GM18951 (cell line): Measurements from ENCODE around the gene NR2F2.

Experiments
- POLR2A ChIP-seq: IDR thresholded peaks from 4 replicates; pipeline ENCODE4 v1.6.1; 2011; ENCODE audit warnings: mild to moderate bottlenecking; ENCODE audit not compliant: insufficient read length, insufficient read depth; ENCODE audit errors: extremely low read depth
- in situ Hi-C: fragments of 300-500 bp; cut with MboI; formaldehyde crosslinking; loops from one replicate; pipeline ENCODE4 v1.12.0; 2022; ENCODE audit warnings: low sequenced_read_pairs, mixed read lengths, inconsistent platforms; ENCODE audit not compliant: unreplicated experiment

The NR2F2 gene

DNA sequence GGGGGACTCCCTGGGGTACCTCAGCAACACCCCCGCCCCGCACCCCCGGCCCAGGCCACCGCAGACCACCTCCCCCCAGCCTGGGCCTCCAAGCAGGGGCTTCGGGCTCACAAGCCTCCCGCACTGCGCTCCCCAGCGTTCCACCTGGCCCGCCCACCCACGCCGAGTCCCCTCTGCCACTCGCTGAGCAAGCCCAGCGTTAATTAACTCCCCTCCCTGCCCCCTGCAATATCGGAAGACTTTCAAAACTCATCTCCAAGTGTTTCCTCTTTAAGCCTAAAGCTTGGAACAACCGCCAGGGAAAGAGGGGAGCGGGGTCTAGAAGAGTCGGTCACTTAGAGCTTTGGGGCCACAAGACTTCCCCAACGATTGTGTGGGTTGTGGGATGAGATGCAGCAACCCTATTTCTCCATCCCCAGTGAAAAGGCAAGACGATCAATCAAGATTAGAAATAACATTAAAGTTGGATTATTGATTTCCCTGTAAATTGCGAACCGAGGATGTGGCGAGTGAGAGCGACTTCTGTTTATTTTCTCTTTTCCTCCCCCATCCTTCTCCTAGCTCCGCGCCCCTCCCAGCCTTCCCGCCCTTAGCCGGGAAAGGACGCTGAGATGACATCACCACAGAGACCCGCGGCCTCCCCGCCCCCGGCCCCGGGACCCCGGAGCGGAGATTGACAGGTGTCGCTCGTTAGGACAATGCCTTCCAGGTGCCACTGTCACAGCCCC lies 30.2 kb downstream of the NR2F2 start:
- in situ Hi-C loops, result no loop called here
- no peak for TF ChIP-seq POLR2A

- no peak for TF ChIP-seq POLR2A
- in situ Hi-C loops, result no loop called here
Measured at GRCh38 chr15:96361309-96362010, 31.0 kb downstream of the NR2F2 start.

DNA sequence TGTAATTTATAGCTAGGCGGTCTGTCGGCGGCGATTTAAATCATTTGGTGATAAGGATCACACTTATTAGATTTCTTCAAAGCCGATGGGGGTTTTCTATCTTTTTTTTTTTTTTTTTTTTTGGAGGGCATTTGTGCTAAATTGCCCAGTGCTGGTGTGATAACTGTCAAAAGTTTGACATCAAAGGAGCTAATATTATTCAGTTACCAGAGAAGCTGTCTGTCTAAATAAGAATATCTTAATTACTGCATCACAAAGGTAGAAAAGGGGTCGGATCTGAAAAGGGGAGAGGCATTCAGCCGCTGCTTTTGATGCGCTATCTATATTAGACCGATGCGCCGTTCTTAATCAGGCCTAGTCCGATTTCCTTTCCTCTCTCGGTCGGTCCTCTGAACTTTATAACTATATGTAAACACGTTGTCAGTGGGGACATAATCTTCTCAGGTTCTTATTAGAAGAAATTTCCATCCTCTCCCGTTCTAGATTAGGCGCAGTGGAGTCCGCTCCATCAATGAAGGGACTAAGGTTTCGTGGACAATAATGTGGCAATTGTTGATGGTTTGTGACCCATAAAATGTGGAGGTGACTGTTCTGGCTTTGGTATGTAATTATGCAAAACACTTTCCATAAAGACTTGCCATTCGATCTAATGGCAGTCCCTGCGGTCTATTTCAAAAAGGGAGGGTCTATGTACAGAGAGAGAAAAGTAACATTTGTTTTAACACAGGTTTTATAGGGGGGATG lies 31.7 kb downstream of the NR2F2 start:
- no peak for TF ChIP-seq POLR2A
- in situ Hi-C loops, result no loop called here

- in situ Hi-C loops, result no loop called here
- no peak for TF ChIP-seq POLR2A
Measured at GRCh38 chr15:96362755-96363651, 32.5 kb downstream of the NR2F2 start.

- no peak for TF ChIP-seq POLR2A
- in situ Hi-C loops, result no loop called here
Measured at GRCh38 chr15:96363707-96364106, 33.2 kb downstream of the NR2F2 start.

GRCh38 chr15:96365781-96366525 lies 35.5 kb downstream of the NR2F2 start:
- in situ Hi-C loops, result no loop called here

GRCh38 chr15:96366526-96366877 lies 36.0 kb downstream of the NR2F2 start:
- no peak for TF ChIP-seq POLR2A
- in situ Hi-C loops, result no loop called here

More at GRCh38 chr15:96365781-96366525, 35.5 kb downstream of the NR2F2 start:
- TF ChIP-seq POLR2A, result no peak

DNA sequence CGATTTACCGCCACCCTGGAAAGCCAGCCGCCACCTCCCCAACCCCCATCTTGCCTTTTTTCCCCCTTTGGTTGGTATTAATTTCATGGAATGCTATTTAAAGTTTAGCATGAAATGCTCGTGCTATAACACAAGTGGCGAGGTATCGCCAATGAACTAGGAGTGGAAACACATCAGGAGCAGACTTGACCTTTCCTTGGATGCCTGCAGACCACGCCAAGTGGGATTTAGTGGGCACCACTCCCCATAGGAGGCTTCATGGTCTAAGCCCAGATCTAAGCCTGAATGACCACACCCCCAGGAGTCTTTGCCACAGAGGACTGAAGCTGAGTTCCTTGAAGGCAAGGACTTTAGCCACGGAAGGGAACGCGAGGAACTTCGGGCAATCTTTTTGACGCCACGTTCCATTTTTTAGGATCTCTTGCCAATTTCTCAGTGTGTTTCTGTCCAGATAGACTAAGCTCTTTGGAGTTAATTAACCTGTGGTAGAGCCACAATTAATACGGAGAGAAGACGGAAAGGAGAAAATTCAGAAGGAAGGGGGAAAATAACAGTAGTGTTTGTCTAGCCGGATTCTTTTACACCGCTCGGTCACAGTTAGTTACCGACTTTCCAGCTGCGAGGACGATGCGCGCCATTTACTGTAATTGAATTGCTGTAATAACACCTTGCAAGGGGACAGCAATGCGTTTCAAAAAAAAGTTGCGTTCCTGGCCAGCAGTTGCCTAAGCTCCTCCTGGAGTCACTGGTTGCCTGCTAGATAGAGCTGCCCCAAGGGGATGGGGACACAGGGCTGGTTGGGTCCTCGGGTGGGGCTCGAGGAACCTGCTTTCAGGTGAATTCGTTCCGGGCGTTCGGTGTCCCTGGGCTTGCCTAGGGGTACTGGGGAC lies 37.1 kb downstream of the NR2F2 start:
- no peak for TF ChIP-seq POLR2A
- in situ Hi-C loops, result no loop called here

- in situ Hi-C loops, result no loop called here
- TF ChIP-seq POLR2A, result no peak
Measured at GRCh38 chr15:96369351-96369750, 38.9 kb downstream of the NR2F2 start.

DNA sequence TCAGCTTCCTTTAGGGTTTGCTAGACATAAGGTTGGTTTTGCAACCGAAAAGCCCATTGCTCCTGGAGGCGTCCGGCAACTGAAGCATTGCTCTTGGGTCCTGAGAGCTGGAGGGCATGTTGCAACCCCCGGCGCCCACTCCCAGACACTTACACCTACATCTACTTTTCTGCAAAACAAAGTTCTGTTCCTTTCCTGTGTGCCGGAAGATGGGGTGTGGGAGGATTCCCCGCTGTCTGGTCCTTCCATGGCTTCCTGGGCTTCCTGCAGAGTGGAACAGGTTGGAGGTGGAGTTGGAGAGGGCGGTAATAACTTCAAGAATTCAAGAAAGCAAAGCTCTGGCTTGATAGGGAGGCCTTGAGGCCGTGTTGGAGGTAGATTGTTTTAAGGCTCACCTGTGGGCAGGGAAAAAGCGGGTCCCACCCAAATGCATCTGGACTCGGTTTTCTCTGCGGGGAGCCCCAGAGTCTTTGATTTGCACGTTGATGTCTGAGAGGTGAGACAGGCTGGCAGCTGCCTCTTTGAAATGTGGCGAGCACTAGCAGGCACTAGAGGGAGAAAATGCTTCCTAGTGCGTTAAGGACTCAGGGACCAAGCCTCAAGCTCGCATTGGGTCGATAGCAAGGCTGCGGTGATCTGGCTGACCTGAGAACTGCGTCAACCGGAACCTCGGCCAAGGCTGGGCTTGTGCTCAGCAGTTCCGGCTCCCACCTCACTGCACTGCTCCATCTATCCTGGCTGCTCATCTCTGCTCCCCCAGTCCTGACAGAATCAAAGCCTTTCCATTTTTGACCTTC lies 39.5 kb downstream of the NR2F2 start:
- in situ Hi-C loops, result no loop called here

GRCh38 chr15:96372554-96372953 lies 42.1 kb downstream of the NR2F2 start:
- in situ Hi-C loops, result no loop called here

More for the DNA sequence above, 39.5 kb downstream of the NR2F2 start:
- no peak for TF ChIP-seq POLR2A

More at GRCh38 chr15:96372554-96372953, 42.1 kb downstream of the NR2F2 start:
- TF ChIP-seq POLR2A, result no peak
